ENCODE measurements around the gene HIGD1B.

HIGD1B gene

GRCh38 chr17:44840274-44840673 is 7.4 kb upstream of the HIGD1B start:
- DNase-seq: no peak

GRCh38 chr17:44840936-44841335 is 6.7 kb upstream of the HIGD1B start:
- DNase-seq: no peak

- DNase-seq: peak; percentile 48
These were observed 4.9 kb upstream of the HIGD1B start for GRCh38 chr17:44842748-44843147.

GRCh38 chr17:44844390-44844830 is 3.3 kb upstream of the HIGD1B start:
- peak; percentile 35 for DNase-seq

GRCh38 chr17:44846206-44846605 is 1.5 kb upstream of the HIGD1B start:
- DNase-seq: no peak

- no peak for DNase-seq
These were observed 643 bp downstream of the HIGD1B start for GRCh38 chr17:44848257-44848795.

- DNase-seq: no peak
These were observed 1.3 kb downstream of the HIGD1B start for GRCh38 chr17:44848961-44849489.

GRCh38 chr17:44850025-44850424 is 2.3 kb downstream of the HIGD1B start:
- no peak for DNase-seq

GRCh38 chr17:44850612-44851011 is 2.9 kb downstream of the HIGD1B start:
- no peak for DNase-seq

- no peak for DNase-seq
These were observed 6.5 kb downstream of the HIGD1B start for GRCh38 chr17:44854192-44854591.

- no peak for DNase-seq
These were observed 12.0 kb downstream of the HIGD1B start for GRCh38 chr17:44859701-44860100.

- DNase-seq: no peak
These were observed 14.7 kb downstream of the HIGD1B start for GRCh38 chr17:44862278-44862914.

- no peak for DNase-seq
These were observed 15.6 kb downstream of the HIGD1B start for GRCh38 chr17:44863061-44863918.

GRCh38 chr17:44864831-44865230 is 17.1 kb downstream of the HIGD1B start:
- DNase-seq: no peak

GRCh38 chr17:44865231-44865660 is 17.6 kb downstream of the HIGD1B start:
- peak; percentile 78 for DNase-seq

GRCh38 chr17:44865931-44866330 is 18.2 kb downstream of the HIGD1B start:
- DNase-seq: peak; percentile 88

GRCh38 chr17:44867841-44868240 is 20.2 kb downstream of the HIGD1B start:
- DNase-seq: peak; percentile 23

GRCh38 chr17:44871556-44871955 is 23.9 kb downstream of the HIGD1B start:
- DNase-seq: no peak

- no peak for DNase-seq
These were observed 24.6 kb downstream of the HIGD1B start for GRCh38 chr17:44872131-44872768.

- DNase-seq: no peak
These were observed 28.1 kb downstream of the HIGD1B start for GRCh38 chr17:44875761-44876160.

- no peak for DNase-seq
These were observed 29.4 kb downstream of the HIGD1B start for GRCh38 chr17:44877121-44877520.

GRCh38 chr17:44878627-44879221 is 31.0 kb downstream of the HIGD1B start:
- DNase-seq: peak; percentile 41

- DNase-seq: no peak
These were observed 31.7 kb downstream of the HIGD1B start for GRCh38 chr17:44879376-44879775.

Data from fibroblast of skin of right quadriceps (primary cell).